Stimulated activated naive CD8-positive, alpha-beta T cell treated with anti-CD3 and anti-CD28 coated beads, Interleukin-15, Interleukin-2, amounts not matched to agents 100 ng/mL and 50 ng/mL, for 24 hours (primary cell): ENCODE results near the gene FREY1.

Experiments used
- H3K27ac Mint-ChIP-seq: one replicate; pipeline ENCODE4 v1.8.0; 2021; ENCODE audit warnings: mild to moderate bottlenecking, mixed read lengths
- H3K27me3 Mint-ChIP-seq: one replicate; pipeline ENCODE4 v1.8.0; 2021; ENCODE audit warnings: mixed read lengths
- H3K36me3 Mint-ChIP-seq: one replicate; pipeline ENCODE4 v1.8.0; 2021; ENCODE audit warnings: low read depth, mixed read lengths
- H3K4me1 Mint-ChIP-seq: one replicate; pipeline ENCODE4 v1.8.0; 2021; ENCODE audit warnings: low read depth, mixed read lengths
- H3K4me3 Mint-ChIP-seq: one replicate; pipeline ENCODE4 v1.8.0; 2021; ENCODE audit warnings: mild to moderate bottlenecking, mixed read lengths
- H3K9me3 Mint-ChIP-seq: one replicate; pipeline ENCODE4 v1.8.0; 2021; ENCODE audit warnings: mixed read lengths

FREY1 gene

GRCh38 chr11:45858751-45859398, 48.2 kb downstream of the FREY1 start:
- H3K9me3 Mint-ChIP-seq = no peaks in the 10 kb centered on the region
- H3K36me3 Mint-ChIP-seq = peaks cover 53% of the 10 kb centered on the region
- no peak overlapping the region for H3K27ac Mint-ChIP-seq
- peaks cover 3% of the 10 kb centered on the region for H3K4me1 Mint-ChIP-seq
- H3K4me3 Mint-ChIP-seq = no peak overlapping the region
- no peaks in the 10 kb centered on the region for H3K27me3 Mint-ChIP-seq

- H3K36me3 Mint-ChIP-seq = peaks cover 47% of the 10 kb centered on the region
- no peaks in the 10 kb centered on the region for H3K27me3 Mint-ChIP-seq
- H3K9me3 Mint-ChIP-seq = no peaks in the 10 kb centered on the region
- H3K4me3 Mint-ChIP-seq = no peak overlapping the region
- no peak overlapping the region for H3K27ac Mint-ChIP-seq
- H3K4me1 Mint-ChIP-seq = peaks cover 4% of the 10 kb centered on the region
These were observed 49.1 kb downstream of the FREY1 start for GRCh38 chr11:45857961-45858474.
